Dedifferentiated amniotic fluid mesenchymal stem cell (primary cell): ENCODE measurements around the gene ZNHIT1.

Experiments
- DNase-seq: peaks from one replicate; pipeline ENCODE4 v3.0.0-alpha.2; 2016; ENCODE audit errors: extremely low spot score

ZNHIT1 gene

GRCh38 chr7:101218236-101219125, 516 bp downstream of the ZNHIT1 start:
- no peak for DNase-seq

DNA sequence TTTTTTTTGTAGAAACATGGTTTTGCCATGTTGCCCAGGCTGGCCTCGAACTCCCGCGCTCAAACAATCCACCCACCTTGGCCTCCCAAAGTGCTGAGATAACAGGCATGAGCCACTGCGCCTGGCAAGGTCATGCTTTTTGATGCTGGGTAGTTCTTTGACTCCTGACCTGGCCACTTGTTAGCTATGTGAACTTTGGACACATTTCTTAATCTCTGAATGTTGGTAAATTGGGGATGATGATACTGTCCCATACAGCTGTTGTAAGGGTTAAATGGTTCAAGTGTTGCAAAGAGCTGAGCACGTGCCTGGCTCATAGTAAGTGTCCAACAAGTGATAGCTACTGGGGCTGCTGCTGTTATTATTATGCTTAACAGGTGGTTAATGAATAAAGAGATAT, 2.3 kb downstream of the ZNHIT1 start:
- no peak for DNase-seq

DNA sequence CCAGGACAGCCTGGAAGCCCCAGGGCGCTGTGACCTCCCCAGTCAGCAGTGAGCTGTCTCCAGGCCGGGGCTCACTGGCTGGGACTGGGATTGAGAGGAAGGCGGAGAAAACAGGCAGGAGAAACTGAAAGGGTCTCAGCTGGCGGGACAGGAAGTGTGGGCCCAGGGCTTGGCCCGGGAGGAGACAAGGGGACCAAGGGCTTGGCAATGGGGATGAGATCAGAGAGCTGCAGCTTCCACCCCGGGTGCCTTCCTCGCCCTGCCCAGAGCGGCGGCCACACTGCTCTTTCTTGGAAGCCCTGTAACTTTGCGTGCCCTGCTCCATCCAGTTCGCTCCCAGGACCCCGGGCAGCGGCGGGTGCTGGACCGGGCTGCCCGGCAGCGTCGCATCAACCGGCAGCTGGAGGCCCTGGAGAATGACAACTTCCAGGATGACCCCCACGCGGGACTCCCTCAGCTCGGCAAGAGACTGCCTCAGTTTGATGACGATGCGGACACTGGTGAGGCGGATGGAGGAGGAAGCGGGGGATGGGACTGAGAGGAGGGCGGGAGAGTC, 4.4 kb downstream of the ZNHIT1 start:
- no peak for DNase-seq

DNA sequence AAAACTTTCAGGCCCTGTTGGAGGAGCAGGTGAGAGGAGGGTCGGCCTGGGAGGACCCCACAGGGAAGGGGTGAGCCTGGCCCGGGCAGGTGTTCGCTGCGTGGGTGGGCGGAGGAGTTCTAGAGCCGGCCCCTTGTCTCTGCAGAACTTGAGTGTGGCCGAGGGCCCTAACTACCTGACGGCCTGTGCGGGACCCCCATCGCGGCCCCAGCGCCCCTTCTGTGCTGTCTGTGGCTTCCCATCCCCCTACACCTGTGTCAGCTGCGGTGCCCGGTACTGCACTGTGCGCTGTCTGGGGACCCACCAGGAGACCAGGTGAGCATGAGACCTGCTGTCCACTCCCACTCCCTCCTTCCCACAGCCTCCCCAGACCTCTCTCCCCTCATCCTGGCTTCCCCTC, 5.6 kb downstream of the ZNHIT1 start:
- DNase-seq = no peak

GRCh38 chr7:101225650-101226049, 7.7 kb downstream of the ZNHIT1 start:
- no peak for DNase-seq

GRCh38 chr7:101226721-101227120, 8.8 kb downstream of the ZNHIT1 start:
- no peak for DNase-seq

DNA sequence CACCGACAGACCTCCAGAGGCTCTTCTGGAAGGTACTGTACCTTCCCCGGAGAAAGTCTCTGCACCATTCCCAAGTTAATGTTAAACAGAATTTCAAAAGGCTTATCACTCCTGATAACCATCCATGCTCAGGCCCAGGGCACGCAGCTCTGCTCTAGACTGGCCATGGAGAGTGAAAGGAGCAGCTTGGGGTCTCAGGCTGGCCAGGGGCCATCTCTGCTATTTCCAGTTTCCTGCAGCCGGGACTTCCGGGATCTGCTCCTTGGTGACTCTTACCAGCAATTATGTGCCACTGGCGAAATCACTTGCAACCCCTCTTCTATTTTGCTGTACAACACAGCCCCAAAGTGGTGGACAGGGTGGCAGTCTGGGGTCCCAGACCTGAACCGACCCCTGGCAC, 13.7 kb downstream of the ZNHIT1 start:
- no peak for DNase-seq

DNA sequence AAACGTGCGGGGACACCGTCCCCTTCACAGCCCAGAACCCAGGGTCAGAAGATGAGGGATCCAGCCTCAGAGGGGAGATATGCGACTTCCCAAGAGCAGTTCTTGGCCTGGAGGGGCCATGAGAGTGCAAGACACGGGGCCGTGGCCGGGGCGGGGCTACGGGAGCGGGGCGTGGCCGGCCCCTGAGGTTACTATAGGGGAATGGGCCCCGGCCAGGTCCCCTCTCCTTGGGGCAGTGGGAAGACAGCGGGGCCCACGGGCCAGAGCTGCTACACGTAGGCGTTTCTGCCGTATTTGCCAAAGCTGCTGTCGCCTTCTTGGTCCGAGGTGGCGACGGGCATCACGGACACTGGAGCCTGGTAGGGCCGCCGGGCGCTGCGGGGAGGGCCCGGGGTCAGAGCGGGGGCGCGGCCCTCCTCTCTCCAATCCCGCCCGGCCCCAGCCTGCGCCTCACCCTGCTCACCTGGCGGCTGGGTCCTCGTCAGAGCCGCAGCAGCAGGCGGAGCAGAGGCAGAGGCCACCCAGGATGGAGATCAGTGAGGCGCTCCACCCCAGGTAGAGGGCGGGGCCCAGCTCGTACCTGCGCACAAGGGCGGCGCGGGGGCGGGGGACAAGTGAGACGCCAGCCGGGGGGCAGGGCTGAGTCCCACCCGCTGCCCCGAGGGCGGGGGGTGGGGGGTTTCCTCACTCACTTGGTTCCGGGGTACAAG, 14.3 kb downstream of the ZNHIT1 start:
- DNase-seq = no peak

GRCh38 chr7:101233907-101234547, 16.1 kb downstream of the ZNHIT1 start:
- no peak for DNase-seq

DNA sequence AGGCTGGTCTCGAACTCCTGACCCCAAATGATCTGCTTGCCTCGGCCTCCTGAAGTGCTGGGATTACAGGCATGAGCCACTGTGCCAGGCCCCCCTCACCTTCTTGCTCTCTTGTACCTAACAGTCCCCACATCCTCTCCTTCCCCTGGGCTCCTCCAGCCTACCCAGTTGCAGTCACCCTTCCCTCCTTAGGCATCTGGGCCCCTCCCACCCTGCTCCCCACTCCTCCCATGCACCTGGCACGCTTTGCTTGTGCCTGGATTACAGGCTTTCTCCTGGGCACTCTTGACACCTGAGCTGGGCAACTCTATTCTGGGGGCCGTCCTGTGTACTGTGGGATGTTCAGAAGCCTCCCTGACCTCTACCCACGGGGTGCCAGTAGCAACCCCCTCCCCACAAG, 16.7 kb downstream of the ZNHIT1 start:
- DNase-seq = no peak

DNA sequence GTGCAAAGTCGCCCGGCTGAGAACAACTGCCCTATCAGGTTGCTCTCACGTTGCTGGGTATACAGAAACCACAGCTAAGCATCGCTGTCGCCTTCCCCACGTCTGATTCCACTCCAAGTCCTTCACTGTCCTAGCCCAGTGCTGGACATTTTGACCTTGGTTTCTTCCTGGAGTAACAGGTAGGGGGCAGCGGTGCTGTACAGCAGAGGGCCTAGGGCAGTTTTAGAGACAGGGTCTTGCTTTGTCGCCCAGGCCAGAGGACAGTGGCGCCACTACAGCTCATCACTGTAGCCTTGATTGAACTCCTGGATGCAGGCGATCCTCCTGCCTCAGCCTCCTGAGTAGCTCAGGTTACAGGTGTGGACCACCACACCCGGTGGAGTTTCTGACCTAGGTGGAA, 17.1 kb downstream of the ZNHIT1 start:
- DNase-seq = no peak

DNA sequence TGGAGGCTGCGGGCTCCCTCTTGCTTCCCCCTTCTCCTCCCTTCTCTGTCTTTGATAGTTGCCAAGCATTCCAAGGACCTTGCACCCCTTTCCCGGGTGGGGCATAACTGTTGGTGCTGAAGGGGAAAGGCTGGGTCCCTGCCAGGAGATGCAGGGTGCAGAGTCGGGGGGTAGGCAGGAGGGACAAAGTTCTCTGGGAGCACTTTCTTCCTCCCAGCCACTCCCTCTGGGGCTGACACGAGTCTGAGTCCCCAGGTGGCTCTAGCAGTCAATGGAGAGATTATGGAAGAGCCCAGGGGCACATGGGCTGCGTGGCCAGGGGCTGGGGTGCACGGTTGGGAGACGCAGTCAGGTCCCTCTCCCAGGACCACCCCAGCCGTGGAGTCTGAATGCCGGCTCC, 17.6 kb downstream of the ZNHIT1 start:
- DNase-seq = no peak

DNA sequence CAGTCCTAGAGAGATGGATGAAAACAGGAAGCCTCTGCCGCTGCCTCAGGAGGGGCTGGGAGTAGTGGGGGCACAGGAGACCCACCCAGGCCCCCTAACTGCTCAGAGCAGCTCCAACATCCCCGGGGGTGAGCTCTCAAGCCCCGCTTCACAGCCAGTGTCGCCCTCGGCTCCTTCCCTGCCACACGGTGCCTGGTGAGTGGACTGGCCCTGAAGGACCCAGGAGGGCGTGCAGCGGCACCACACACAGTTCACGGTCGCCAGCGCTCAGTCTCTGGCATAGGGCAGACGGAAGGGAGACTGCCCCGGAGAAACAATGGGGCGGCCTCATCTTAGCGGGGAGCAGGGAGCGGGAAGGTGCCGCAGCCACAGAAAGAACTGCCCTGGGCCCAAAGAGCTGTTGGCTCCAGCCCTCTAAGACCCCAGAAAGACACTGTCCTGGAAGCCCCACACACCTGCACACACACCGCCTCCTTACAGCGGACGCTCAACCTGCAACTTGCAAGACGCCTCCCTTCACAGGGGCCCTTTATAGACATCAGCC, 18.4 kb downstream of the ZNHIT1 start:
- no peak for DNase-seq

- DNase-seq = no peak
Observed at GRCh38 chr7:101237206-101238067, 19.5 kb downstream of the ZNHIT1 start, which contains the start of gene CLDN15. Gene CLDN15 (minus strand): TSS chr7:101237802. CDS start chr7:101237581, 221 bp downstream.

GRCh38 chr7:101238226-101239182, 20.5 kb downstream of the ZNHIT1 start:
- no peak for DNase-seq

GRCh38 chr7:101239191-101239950, 21.4 kb downstream of the ZNHIT1 start:
- DNase-seq = no peak

DNA sequence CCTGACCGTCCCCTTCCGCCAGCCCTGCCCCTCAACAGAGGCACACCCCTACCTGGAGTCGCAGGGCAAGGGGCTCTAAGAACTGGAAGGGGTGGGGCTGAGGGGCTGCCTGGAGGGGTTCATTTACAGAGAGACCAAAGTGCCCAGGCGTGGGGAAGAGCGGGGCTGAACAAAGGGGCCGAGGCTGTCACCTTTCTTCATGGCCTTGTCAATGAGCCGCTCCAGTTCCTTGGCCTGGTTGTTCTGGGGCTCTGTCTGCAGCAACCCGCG, 21.9 kb downstream of the ZNHIT1 start:
- DNase-seq = no peak

DNA sequence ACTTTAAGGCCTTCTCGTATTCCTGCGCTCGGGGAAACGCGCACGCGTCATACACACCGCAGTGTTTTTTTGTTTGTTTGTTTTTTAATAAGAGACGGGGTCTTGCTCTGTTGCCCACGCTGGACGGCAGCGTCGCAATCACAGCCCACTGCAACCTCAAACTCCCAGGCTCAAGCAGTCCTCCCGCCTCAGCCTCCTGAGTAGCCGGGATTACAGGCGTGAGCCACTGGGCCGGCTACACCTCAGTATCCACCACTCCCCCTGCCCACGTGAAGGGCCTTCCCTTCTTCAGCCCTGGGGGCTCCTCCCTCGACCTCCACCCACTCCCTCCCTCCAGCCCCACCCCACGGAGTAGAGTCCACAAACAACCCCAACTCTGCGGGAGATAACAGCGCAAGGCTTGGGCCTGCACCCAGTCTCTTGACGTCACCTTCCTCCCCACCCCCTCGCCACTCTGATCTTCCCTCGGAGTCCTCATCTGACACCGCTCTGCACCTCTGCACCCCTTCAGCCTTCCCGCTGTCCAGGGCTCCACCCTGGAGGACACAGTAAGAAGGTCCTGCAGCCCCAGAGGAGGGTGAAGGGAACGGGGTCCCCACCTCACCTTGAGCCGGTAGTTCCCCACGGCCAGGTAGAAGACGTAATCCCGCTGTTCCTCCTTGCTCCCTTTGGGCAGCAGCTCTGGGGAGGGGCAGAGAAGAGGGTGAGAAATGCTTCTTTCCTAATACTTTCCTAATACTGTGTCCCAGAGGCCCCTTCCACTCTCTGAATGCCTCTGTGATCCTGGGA, 22.5 kb downstream of the ZNHIT1 start:
- DNase-seq = no peak

DNA sequence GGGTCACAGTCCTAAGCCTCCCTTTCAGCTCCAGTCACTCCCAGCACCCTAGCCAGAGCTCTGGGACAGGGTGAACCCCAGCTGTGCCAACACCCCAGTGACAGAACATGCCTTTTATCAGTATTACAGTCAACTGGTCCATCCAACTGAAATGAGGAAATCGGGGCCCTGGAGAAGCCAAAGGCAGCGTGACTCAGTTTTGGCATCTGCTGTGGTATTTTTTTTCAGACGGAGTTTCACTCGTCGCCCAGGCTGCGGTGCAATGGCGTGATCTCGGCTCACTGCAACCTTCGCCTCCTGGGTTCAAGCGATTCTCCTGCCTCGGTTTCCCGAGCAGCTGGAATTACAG, 23.0 kb downstream of the ZNHIT1 start:
- DNase-seq = no peak
